Measurements from ENCODE around the gene PPP2R3A.
"Not testable (repeated sequence)": the region's sequence is repeated elsewhere in the genome, so short reads cannot be mapped to it uniquely, and the experiment has no call there.

Gene PPP2R3A

GRCh38 chr3:135927155-135927554, 38.4 kb upstream of the PPP2R3A start:
- 86 to 88% methylated on average over 1 of the region's 1 CpG for WGBS, 2 experiments (ENCODE audit: insufficient coverage in 2 of 2)
- no peaks in the 10 kb centered on the region for H3K4me1 ChIP-seq (ENCODE audit: control insufficient read depth, insufficient read depth, low read length, poor library complexity, severe bottlenecking)
- no peaks in the 10 kb centered on the region for H3K9me3 ChIP-seq (ENCODE audit: control insufficient read depth, low read length)
- no peak overlapping the region for H3K27ac ChIP-seq (ENCODE audit: low read depth, low read length, severe bottlenecking)
- H3K4me3 ChIP-seq (ENCODE audit: extremely low read depth, insufficient read depth, low read length, poor library complexity, severe bottlenecking), result no peak overlapping the region
- H3K36me3 ChIP-seq (ENCODE audit: control insufficient read depth, insufficient read depth, low read length), result no peaks in the 10 kb centered on the region

- Histone ChIP-seq H3K4me1 (ENCODE audit: control insufficient read depth, insufficient read depth, low read length, poor library complexity, severe bottlenecking) (no peaks in the 10 kb centered on the region), H3K36me3 (ENCODE audit: control insufficient read depth, insufficient read depth, low read length) (no peaks in the 10 kb centered on the region), H3K4me3 (ENCODE audit: extremely low read depth, insufficient read depth, low read length, poor library complexity, severe bottlenecking) (no peak overlapping the region), H3K27ac (ENCODE audit: low read depth, low read length, severe bottlenecking) (no peak overlapping the region), H3K9me3 (ENCODE audit: control insufficient read depth, low read length) (no peaks in the 10 kb centered on the region)
- no CpG with 5 or more reads among the region's 1 CpG for WGBS, 2 experiments (ENCODE audit: insufficient coverage in 2 of 2)
Observed at GRCh38 chr3:135929670-135930069, 35.9 kb upstream of the PPP2R3A start.

DNA sequence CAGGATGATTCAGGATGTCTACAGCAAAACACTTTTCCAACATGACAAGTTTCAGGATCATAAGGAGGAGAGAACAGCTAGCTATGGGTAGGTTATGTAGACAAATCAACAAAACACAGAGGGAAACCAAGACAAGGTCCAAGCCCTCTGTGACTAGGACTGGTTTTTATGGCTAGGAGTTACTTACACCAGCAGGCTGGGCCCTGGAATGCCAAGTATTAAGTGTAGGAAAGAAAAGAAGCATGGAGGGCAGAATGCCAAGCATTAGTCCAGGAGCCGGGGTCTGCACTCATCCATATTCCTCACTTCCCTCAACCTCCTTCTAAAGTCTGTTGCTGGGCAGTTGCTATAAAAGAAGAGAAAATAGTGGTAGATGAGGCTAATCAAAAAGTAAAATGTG, 35.3 kb upstream of the PPP2R3A start:
- no peak overlapping the region for H3K27ac ChIP-seq (ENCODE audit: low read depth, low read length, severe bottlenecking)
- no peak overlapping the region for H3K4me3 ChIP-seq (ENCODE audit: extremely low read depth, insufficient read depth, low read length, poor library complexity, severe bottlenecking)
- WGBS, 2 experiments (ENCODE audit: insufficient coverage in 2 of 2), result no CpG with 5 or more reads among the region's 1 CpG
- no peaks in the 10 kb centered on the region for H3K36me3 ChIP-seq (ENCODE audit: control insufficient read depth, insufficient read depth, low read length)
- no peaks in the 10 kb centered on the region for H3K4me1 ChIP-seq (ENCODE audit: control insufficient read depth, insufficient read depth, low read length, poor library complexity, severe bottlenecking)
- no peaks in the 10 kb centered on the region for H3K9me3 ChIP-seq (ENCODE audit: control insufficient read depth, low read length)

GRCh38 chr3:135935171-135935570, 30.4 kb upstream of the PPP2R3A start:
- not testable (repeated sequence) for H3K36me3 ChIP-seq (ENCODE audit: control insufficient read depth, insufficient read depth, low read length); H3K27ac ChIP-seq (ENCODE audit: low read depth, low read length, severe bottlenecking); H3K4me1 ChIP-seq (ENCODE audit: control insufficient read depth, insufficient read depth, low read length, poor library complexity, severe bottlenecking); H3K9me3 ChIP-seq (ENCODE audit: control insufficient read depth, low read length); H3K4me3 ChIP-seq (ENCODE audit: extremely low read depth, insufficient read depth, low read length, poor library complexity, severe bottlenecking)
- WGBS, 2 experiments (ENCODE audit: insufficient coverage in 2 of 2), result 100% methylated on average over 1 of the region's 5 CpGs; no CpG with 5 or more reads in 1 of the 2 experiments

DNA sequence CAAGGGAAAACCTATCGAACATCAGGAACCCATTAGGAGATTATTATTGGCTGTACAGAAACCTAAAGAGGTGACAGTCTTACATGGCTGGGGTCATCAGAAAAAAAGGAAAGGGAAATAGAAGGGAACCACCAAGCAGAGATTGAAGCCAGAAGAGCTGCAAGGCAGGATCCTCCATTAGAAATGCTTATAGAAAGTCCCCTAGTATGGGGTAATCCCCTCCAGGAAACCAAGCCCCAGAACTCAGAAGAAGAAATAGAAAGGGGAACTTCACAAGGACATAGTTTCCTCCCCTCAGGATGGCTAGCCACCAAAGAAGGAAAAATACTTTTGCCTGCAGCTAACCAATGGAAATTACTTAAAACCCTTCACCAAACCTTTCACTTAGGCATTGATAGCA, 27.8 kb upstream of the PPP2R3A start:
- H3K27ac ChIP-seq (ENCODE audit: low read depth, low read length, severe bottlenecking); H3K4me1 ChIP-seq (ENCODE audit: control insufficient read depth, insufficient read depth, low read length, poor library complexity, severe bottlenecking): not testable (repeated sequence)
- 100% methylated on average over 1 of the region's 1 CpG; no CpG with 5 or more reads in 1 of the 2 experiments for WGBS, 2 experiments (ENCODE audit: insufficient coverage in 2 of 2)

DNA sequence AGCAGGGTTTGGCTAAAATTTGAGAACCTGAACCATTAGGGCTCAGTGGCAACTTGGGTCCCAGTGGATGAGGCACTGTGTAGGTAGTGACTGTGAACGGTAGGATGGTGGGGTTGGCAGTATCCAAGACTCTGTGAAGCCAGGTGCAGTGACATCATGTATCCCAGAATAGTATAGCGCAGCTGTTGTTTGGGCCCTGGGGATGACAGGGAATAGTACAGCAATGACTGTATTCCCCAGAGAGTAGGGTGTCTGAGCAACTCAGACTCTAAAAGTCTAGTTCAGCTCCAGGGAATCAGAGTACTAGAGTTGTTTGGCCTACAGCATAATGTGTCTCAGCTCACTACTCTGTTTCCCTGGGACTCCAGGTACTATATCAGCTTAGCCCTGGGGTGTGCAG, 20.7 kb upstream of the PPP2R3A start:
- H3K4me3 ChIP-seq (ENCODE audit: extremely low read depth, insufficient read depth, low read length, poor library complexity, severe bottlenecking), result no peak overlapping the region
- H3K27ac ChIP-seq (ENCODE audit: low read depth, low read length, severe bottlenecking), result no peak overlapping the region
- no peaks in the 10 kb centered on the region for H3K36me3 ChIP-seq (ENCODE audit: control insufficient read depth, insufficient read depth, low read length)
- 100% methylated on average over 1 to 2 of the region's 2 CpGs for WGBS, 2 experiments (ENCODE audit: insufficient coverage in 2 of 2)
- H3K9me3 ChIP-seq (ENCODE audit: control insufficient read depth, low read length), result no peaks in the 10 kb centered on the region
- H3K4me1 ChIP-seq (ENCODE audit: control insufficient read depth, insufficient read depth, low read length, poor library complexity, severe bottlenecking), result no peaks in the 10 kb centered on the region

More for the DNA sequence above, 27.8 kb upstream of the PPP2R3A start:
- not testable (repeated sequence) for H3K4me3 ChIP-seq (ENCODE audit: extremely low read depth, insufficient read depth, low read length, poor library complexity, severe bottlenecking); H3K9me3 ChIP-seq (ENCODE audit: control insufficient read depth, low read length); H3K36me3 ChIP-seq (ENCODE audit: control insufficient read depth, insufficient read depth, low read length)

- 100% methylated on average over 1 of the region's 2 CpGs; no CpG with 5 or more reads in 1 of the 2 experiments for WGBS, 2 experiments (ENCODE audit: insufficient coverage in 2 of 2)
Observed at GRCh38 chr3:135950941-135951340, 14.6 kb upstream of the PPP2R3A start.

GRCh38 chr3:135964160-135964955, 1.2 kb upstream of the PPP2R3A start:
- Histone ChIP-seq H3K36me3 (ENCODE audit: control insufficient read depth, insufficient read depth, low read length) (peaks cover 4% of the 10 kb centered on the region), H3K9me3 (ENCODE audit: control insufficient read depth, low read length) (peaks cover 3% of the 10 kb centered on the region), H3K4me3 (ENCODE audit: extremely low read depth, insufficient read depth, low read length, poor library complexity, severe bottlenecking) (no peak overlapping the region), H3K4me1 (ENCODE audit: control insufficient read depth, insufficient read depth, low read length, poor library complexity, severe bottlenecking) (peaks cover 8% of the 10 kb centered on the region), H3K27ac (ENCODE audit: low read depth, low read length, severe bottlenecking) (no peak overlapping the region)
- WGBS, 2 experiments (ENCODE audit: insufficient coverage in 2 of 2), result no CpG with 5 or more reads among the region's 1 CpG

More at GRCh38 chr3:135950941-135951340, 14.6 kb upstream of the PPP2R3A start:
- Histone ChIP-seq H3K36me3 (ENCODE audit: control insufficient read depth, insufficient read depth, low read length) (no peaks in the 10 kb centered on the region), H3K4me3 (ENCODE audit: extremely low read depth, insufficient read depth, low read length, poor library complexity, severe bottlenecking) (no peak overlapping the region), H3K9me3 (ENCODE audit: control insufficient read depth, low read length) (peaks cover 4% of the 10 kb centered on the region), H3K4me1 (ENCODE audit: control insufficient read depth, insufficient read depth, low read length, poor library complexity, severe bottlenecking) (no peaks in the 10 kb centered on the region), H3K27ac (ENCODE audit: low read depth, low read length, severe bottlenecking) (no peak overlapping the region)

- H3K36me3 ChIP-seq (ENCODE audit: control insufficient read depth, insufficient read depth, low read length), result peaks cover 6% of the 10 kb centered on the region
- no peak overlapping the region for H3K27ac ChIP-seq (ENCODE audit: low read depth, low read length, severe bottlenecking)
- H3K4me3 ChIP-seq (ENCODE audit: extremely low read depth, insufficient read depth, low read length, poor library complexity, severe bottlenecking), result peak overlapping the region; percentile 85
- H3K4me1 ChIP-seq (ENCODE audit: control insufficient read depth, insufficient read depth, low read length, poor library complexity, severe bottlenecking), result peaks cover 15% of the 10 kb centered on the region
- peaks cover 3% of the 10 kb centered on the region for H3K9me3 ChIP-seq (ENCODE audit: control insufficient read depth, low read length)
- WGBS, 2 experiments (ENCODE audit: insufficient coverage in 2 of 2), result 15 to 30% methylated on average over 11 to 13 of the region's 16 CpGs
Observed at GRCh38 chr3:135965129-135965505, 411 bp upstream of the PPP2R3A start.

- H3K4me1 ChIP-seq (ENCODE audit: control insufficient read depth, insufficient read depth, low read length, poor library complexity, severe bottlenecking), result peaks cover 26% of the 10 kb centered on the region
- peaks cover 6% of the 10 kb centered on the region for H3K36me3 ChIP-seq (ENCODE audit: control insufficient read depth, insufficient read depth, low read length)
- 1% methylated on average over 23 to 31 of the region's 38 CpGs for WGBS, 2 experiments (ENCODE audit: insufficient coverage in 2 of 2)
- peaks cover 1% of the 10 kb centered on the region for H3K9me3 ChIP-seq (ENCODE audit: control insufficient read depth, low read length)
- peak overlapping the region; percentile 85 for H3K4me3 ChIP-seq (ENCODE audit: extremely low read depth, insufficient read depth, low read length, poor library complexity, severe bottlenecking)
- peak overlapping the region; percentile 89 for H3K27ac ChIP-seq (ENCODE audit: low read depth, low read length, severe bottlenecking)
Observed at GRCh38 chr3:135966271-135966961, 888 bp downstream of the PPP2R3A start.

DNA sequence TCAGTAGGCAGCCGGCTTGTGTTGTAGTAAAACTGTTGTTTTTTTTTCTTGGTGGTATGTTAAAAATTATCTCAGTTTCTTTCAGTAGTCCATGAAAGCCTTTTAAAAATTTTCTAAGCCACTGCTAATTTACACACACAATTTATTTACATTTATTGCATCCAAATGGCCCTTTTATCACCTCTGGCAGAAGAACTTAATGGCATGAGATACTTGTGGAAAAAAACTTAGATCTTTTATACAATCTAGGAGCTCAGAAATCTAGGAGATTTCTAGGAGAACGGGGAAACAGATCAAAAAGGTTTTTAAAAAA, 1.4 kb downstream of the PPP2R3A start:
- peaks cover 6% of the 10 kb centered on the region for H3K36me3 ChIP-seq (ENCODE audit: control insufficient read depth, insufficient read depth, low read length)
- peak overlapping the region; percentile 89 for H3K27ac ChIP-seq (ENCODE audit: low read depth, low read length, severe bottlenecking)
- peaks cover 27% of the 10 kb centered on the region for H3K4me1 ChIP-seq (ENCODE audit: control insufficient read depth, insufficient read depth, low read length, poor library complexity, severe bottlenecking)
- H3K9me3 ChIP-seq (ENCODE audit: control insufficient read depth, low read length), result no peaks in the 10 kb centered on the region
- H3K4me3 ChIP-seq (ENCODE audit: extremely low read depth, insufficient read depth, low read length, poor library complexity, severe bottlenecking), result peak overlapping the region; percentile 85
- 75% methylated on average over 1 of the region's 2 CpGs; no CpG with 5 or more reads in 1 of the 2 experiments for WGBS, 2 experiments (ENCODE audit: insufficient coverage in 2 of 2)
